Small intestine (tissue), 7 donors: Measurements from ENCODE around the gene STRBP. TPM values are rescaled to one million over a fixed set of nuclear protein-coding genes. Genes with fewer than 3 reads are reported as not detected.

Experiments used
- DNase-seq, 2 donors: peaks; one replicate each; pipeline versions ENCODE4 v3.0.0 to v3.0.0-alpha.2; 2013
- FAIRE-seq: peaks from 2 replicates; lab custom pipeline; 2012; peaks lifted over from hg19 to GRCh38; lab: Jason Lieb, UNC
- H3K27ac ChIP-seq, 3 donors: one replicate each; pipeline ENCODE4 v1.5.1; 2013; ENCODE audit warnings: low read length in 2 of 3, mild to moderate bottlenecking in 2 of 3, control low read depth in 1 of 3, inconsistent platforms in 1 of 3, low read depth in 1 of 3, moderate library complexity in 1 of 3
- H3K27me3 ChIP-seq, 3 donors: one replicate each; pipeline ENCODE4 v1.6.1; 2013; ENCODE audit warnings: low read length in 3 of 3, inconsistent platforms in 1 of 3; ENCODE audit not compliant: control insufficient read depth in 3 of 3, insufficient read depth in 3 of 3
- H3K36me3 ChIP-seq, 3 donors: one replicate each; pipeline ENCODE4 v1.6.1; 2013; ENCODE audit warnings: low read length in 3 of 3, inconsistent platforms in 1 of 3, low read depth in 1 of 3, mild to moderate bottlenecking in 1 of 3, moderate library complexity in 1 of 3; ENCODE audit not compliant: control insufficient read depth in 3 of 3, insufficient read depth in 2 of 3
- H3K4me1 ChIP-seq, 3 donors: one replicate each; pipeline ENCODE4 v1.6.1; 2013; ENCODE audit warnings: low read length in 2 of 3, inconsistent platforms in 1 of 3, low read depth in 1 of 3, mild to moderate bottlenecking in 1 of 3, moderate library complexity in 1 of 3; ENCODE audit not compliant: control insufficient read depth in 3 of 3, insufficient read depth in 2 of 3
- H3K4me3 ChIP-seq, 3 donors: one replicate each; pipeline ENCODE4 v1.5.1; 2013; ENCODE audit warnings: low read length in 3 of 3, control low read depth in 1 of 3, inconsistent platforms in 1 of 3, low read depth in 1 of 3, mild to moderate bottlenecking in 1 of 3, moderate library complexity in 1 of 3
- H3K9me3 ChIP-seq, 2 donors: one replicate each; pipeline ENCODE4 v1.6.1; 2013; ENCODE audit warnings: low read depth in 1 of 2, low read length in 1 of 2; ENCODE audit not compliant: control insufficient read depth in 2 of 2, insufficient read depth in 1 of 2
- WGBS, 3 donors: extraction: QIAGEN DNeasy Blood & Tissue Kit; methylation state at CpG; one replicate each; pipeline ENCODE4 v1.1.7; 2013; 5-methylcytosine and 5-hydroxymethylcytosine counted together
- polyA plus RNA-seq, 4 donors: library from polyadenylated mRNA; stranded (reverse) in 3 of 4; unstranded in 1 of 4; fragments of 200-250 nt in 3 of 4; fragments of 120-200 nt in 1 of 4; gene quantifications; one replicate each; pipeline versions ENCODE4 v1.2.1 to v1.2.3, GENCODE V29; 2013
- donor health status: healthy with polysubstance abuse.
- donor health status: control.
- donor health status: control.
- donor health status: Bipolar disorder and iron deficiency.
- donor health status: healthy.

STRBP gene
- polyA plus RNA-seq, 4 donors: 13.8 to 26.6 (median 23.0) TPM

- 93 to 96% (median 96%) methylated on average over 2 of the region's 2 CpGs for WGBS, 3 donors
- DNase-seq: no peak
- FAIRE-seq: no peak
- H3K27me3 ChIP-seq: no peaks in the 10 kb centered on the region
- H3K36me3 ChIP-seq: peaks cover 0 to 10% (median 0%) of the 10 kb centered on the region in 3 donors
- H3K27ac ChIP-seq: no peak overlapping the region
- no peaks in the 10 kb centered on the region for H3K4me1 ChIP-seq
- H3K9me3 ChIP-seq: no peaks in the 10 kb centered on the region
- H3K4me3 ChIP-seq: no peak overlapping the region
These were observed 31.2 kb downstream of the STRBP start for GRCh38 chr9:123237220-123237619.

- 98 to 100% (median 98%) methylated on average over 1 of the region's 1 CpG for WGBS, 3 donors
- Histone ChIP-seq H3K9me3 (no peaks in the 10 kb centered on the region), H3K27ac (no peak overlapping the region), H3K4me3 (no peak overlapping the region), H3K4me1 (no peaks in the 10 kb centered on the region), H3K27me3 (no peaks in the 10 kb centered on the region), H3K36me3 (peaks cover 0 to 8% (median 0%) of the 10 kb centered on the region in 3 donors)
- no peak for FAIRE-seq
- DNase-seq: no peak
These were observed 32.9 kb downstream of the STRBP start for GRCh38 chr9:123235448-123235847.

- Histone ChIP-seq H3K27me3 (no peaks in the 10 kb centered on the region), H3K27ac (no peak overlapping the region), H3K9me3 (no peaks in the 10 kb centered on the region), H3K4me3 (no peak overlapping the region), H3K36me3 (peaks cover 0 to 8% (median 0%) of the 10 kb centered on the region in 3 donors), H3K4me1 (no peaks in the 10 kb centered on the region)
- no peak for DNase-seq
- FAIRE-seq: no peak
- 81 to 93% (median 91%) methylated on average over 3 of the region's 3 CpGs for WGBS, 3 donors
These were observed 33.5 kb downstream of the STRBP start for GRCh38 chr9:123234853-123235252.

GRCh38 chr9:123232332-123232731 lies 36.1 kb downstream of the STRBP start:
- no peak for FAIRE-seq
- H3K36me3 ChIP-seq: peaks cover 0 to 8% (median 0%) of the 10 kb centered on the region in 3 donors
- H3K27ac ChIP-seq: no peak overlapping the region
- H3K9me3 ChIP-seq: no peaks in the 10 kb centered on the region
- 95 to 100% (median 99%) methylated on average over 3 of the region's 3 CpGs for WGBS, 3 donors
- H3K27me3 ChIP-seq: no peaks in the 10 kb centered on the region
- H3K4me1 ChIP-seq: no peaks in the 10 kb centered on the region
- H3K4me3 ChIP-seq: no peak overlapping the region
- no peak for DNase-seq

- WGBS, 3 donors: 98 to 100% (median 98%) methylated on average over 1 of the region's 1 CpG
- no peak for FAIRE-seq
- DNase-seq: no peak
These were observed 37.0 kb downstream of the STRBP start for GRCh38 chr9:123231421-123231820.

GRCh38 chr9:123228967-123229366 lies 39.4 kb downstream of the STRBP start:
- Histone ChIP-seq H3K27ac (no peak overlapping the region), H3K27me3 (no peaks in the 10 kb centered on the region), H3K36me3 (peaks cover 0 to 2% (median 0%) of the 10 kb centered on the region in 3 donors), H3K4me3 (no peak overlapping the region), H3K9me3 (no peaks in the 10 kb centered on the region), H3K4me1 (no peaks in the 10 kb centered on the region)
- 83 to 88% (median 84%) methylated on average over 4 of the region's 4 CpGs for WGBS, 3 donors
- no peak for FAIRE-seq
- DNase-seq: no peak

More at GRCh38 chr9:123231421-123231820, 37.0 kb downstream of the STRBP start:
- Histone ChIP-seq H3K9me3 (no peaks in the 10 kb centered on the region), H3K27ac (no peak overlapping the region), H3K4me3 (no peak overlapping the region), H3K4me1 (no peaks in the 10 kb centered on the region), H3K27me3 (no peaks in the 10 kb centered on the region), H3K36me3 (peaks cover 0 to 5% (median 0%) of the 10 kb centered on the region in 3 donors)

- Histone ChIP-seq H3K4me1 (no peaks in the 10 kb centered on the region), H3K9me3 (no peaks in the 10 kb centered on the region), H3K4me3 (no peak overlapping the region), H3K27me3 (no peaks in the 10 kb centered on the region), H3K36me3 (peaks cover 0 to 2% (median 0%) of the 10 kb centered on the region in 3 donors), H3K27ac (no peak overlapping the region)
- FAIRE-seq (no peak), DNase-seq (no peak)
- 70 to 75% (median 71%) methylated on average over 4 of the region's 4 CpGs for WGBS, 3 donors
These were observed 42.4 kb downstream of the STRBP start for GRCh38 chr9:123225995-123226394.

- Histone ChIP-seq H3K36me3 (peaks cover 0 to 2% (median 0%) of the 10 kb centered on the region in 3 donors), H3K27ac (no peak overlapping the region), H3K4me3 (no peak overlapping the region), H3K4me1 (no peaks in the 10 kb centered on the region), H3K27me3 (no peaks in the 10 kb centered on the region), H3K9me3 (no peaks in the 10 kb centered on the region)
- no peak for FAIRE-seq
- WGBS, 3 donors: 20 to 35% (median 22%) methylated on average over 4 of the region's 4 CpGs
- DNase-seq: peak; percentile 50 to 61
These were observed 43.0 kb downstream of the STRBP start for GRCh38 chr9:123225374-123225813.

- Histone ChIP-seq H3K4me3 (no peak overlapping the region), H3K36me3 (peaks cover 0 to 2% (median 0%) of the 10 kb centered on the region in 3 donors), H3K27ac (no peak overlapping the region), H3K27me3 (no peaks in the 10 kb centered on the region), H3K4me1 (no peaks in the 10 kb centered on the region), H3K9me3 (no peaks in the 10 kb centered on the region)
- DNase-seq (no peak), FAIRE-seq (no peak)
- WGBS, 3 donors: 81 to 91% (median 86%) methylated on average over 2 of the region's 2 CpGs
These were observed 48.3 kb downstream of the STRBP start for GRCh38 chr9:123220127-123220526.
